Gastrocnemius medialis (tissue), 4 donors: ENCODE data around the gene WDR70.
"Not testable (repeated sequence)": the region's sequence is repeated elsewhere in the genome, so short reads cannot be mapped to it uniquely, and the experiment has no call there.

ENCODE experiments used
- POLR2A ChIP-seq, 2 donors: fragments of 450-650 bp; IDR thresholded peaks; one replicate each; pipeline ENCODE4 v1.6.1; 2017; ENCODE audit warnings: antibody characterized with exemption in 2 of 2, mild to moderate bottlenecking in 2 of 2, moderate library complexity in 2 of 2
- TF ChIP-seq, protein P1 (sequence below), 5 experiments: fragments of 450-650 bp in 3 of 5; fragments of 200-600 bp in 2 of 5; sonication (generic) in 2 of 5; IDR thresholded peaks in 4 of 5; conservative IDR thresholded peaks in 1 of 5; 1 replicate in 4 of 5; 2 replicates in 1 of 5; pipeline ENCODE4 v1.5.1; 2016 to 2019; ENCODE audit warnings: antibody characterized with exemption in 5 of 5, mild to moderate bottlenecking in 3 of 5, moderate library complexity in 3 of 5

GRCh38 chr5:37594864-37595263 lies 215.7 kb downstream of the WDR70 start:
- TF ChIP-seq, protein P1, sequence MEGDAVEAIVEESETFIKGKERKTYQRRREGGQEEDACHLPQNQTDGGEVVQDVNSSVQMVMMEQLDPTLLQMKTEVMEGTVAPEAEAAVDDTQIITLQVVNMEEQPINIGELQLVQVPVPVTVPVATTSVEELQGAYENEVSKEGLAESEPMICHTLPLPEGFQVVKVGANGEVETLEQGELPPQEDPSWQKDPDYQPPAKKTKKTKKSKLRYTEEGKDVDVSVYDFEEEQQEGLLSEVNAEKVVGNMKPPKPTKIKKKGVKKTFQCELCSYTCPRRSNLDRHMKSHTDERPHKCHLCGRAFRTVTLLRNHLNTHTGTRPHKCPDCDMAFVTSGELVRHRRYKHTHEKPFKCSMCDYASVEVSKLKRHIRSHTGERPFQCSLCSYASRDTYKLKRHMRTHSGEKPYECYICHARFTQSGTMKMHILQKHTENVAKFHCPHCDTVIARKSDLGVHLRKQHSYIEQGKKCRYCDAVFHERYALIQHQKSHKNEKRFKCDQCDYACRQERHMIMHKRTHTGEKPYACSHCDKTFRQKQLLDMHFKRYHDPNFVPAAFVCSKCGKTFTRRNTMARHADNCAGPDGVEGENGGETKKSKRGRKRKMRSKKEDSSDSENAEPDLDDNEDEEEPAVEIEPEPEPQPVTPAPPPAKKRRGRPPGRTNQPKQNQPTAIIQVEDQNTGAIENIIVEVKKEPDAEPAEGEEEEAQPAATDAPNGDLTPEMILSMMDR (IDR thresholded peaks at IDR 0.05 in 4 of 5, conservative IDR thresholded peaks at IDR 0.05 in 1 of 5), result not testable (repeated sequence)
- not testable (repeated sequence) for TF ChIP-seq POLR2A (IDR thresholded peaks at IDR 0.05)
